PFSK-1 (cell line): ENCODE data around the gene PPIL3.

Source experiments
- FOXP2 ChIP-seq: optimal IDR thresholded peaks from 2 replicates; pipeline ENCODE3; 2011; ENCODE audit warnings: borderline replicate concordance, control low read depth, inconsistent platforms; ENCODE audit not compliant: insufficient read depth; ENCODE audit errors: extremely low read length, extremely low read depth
- POLR2AphosphoS5 ChIP-seq: IDR thresholded peaks from 2 replicates; pipeline ENCODE4 v1.6.1; 2012; ENCODE audit warnings: low read depth, mild to moderate bottlenecking, control low read depth, low read length, moderate library complexity
- SIN3A ChIP-seq: IDR thresholded peaks from 2 replicates; pipeline ENCODE4 v1.6.1; 2012; ENCODE audit warnings: mild to moderate bottlenecking, low read length, moderate library complexity, borderline replicate concordance; ENCODE audit not compliant: insufficient read depth
- TAF1 ChIP-seq: IDR thresholded peaks from 2 replicates; pipeline ENCODE4 v1.6.1; 2012; ENCODE audit warnings: low read length, control low read depth, borderline replicate concordance; ENCODE audit not compliant: insufficient read depth
- TF ChIP-seq, protein P1 (sequence below), 2 experiments: IDR thresholded peaks; 2 replicates each; pipeline versions ENCODE4 v1.6.1 to v1.8.0; 2011 to 2012; ENCODE audit warnings: low read depth in 2 of 2, low read length in 2 of 2, control low read depth in 1 of 2, inconsistent platforms in 1 of 2, mild to moderate bottlenecking in 1 of 2, moderate library complexity in 1 of 2; ENCODE audit not compliant: insufficient read depth in 1 of 2

PPIL3 gene

DNA sequence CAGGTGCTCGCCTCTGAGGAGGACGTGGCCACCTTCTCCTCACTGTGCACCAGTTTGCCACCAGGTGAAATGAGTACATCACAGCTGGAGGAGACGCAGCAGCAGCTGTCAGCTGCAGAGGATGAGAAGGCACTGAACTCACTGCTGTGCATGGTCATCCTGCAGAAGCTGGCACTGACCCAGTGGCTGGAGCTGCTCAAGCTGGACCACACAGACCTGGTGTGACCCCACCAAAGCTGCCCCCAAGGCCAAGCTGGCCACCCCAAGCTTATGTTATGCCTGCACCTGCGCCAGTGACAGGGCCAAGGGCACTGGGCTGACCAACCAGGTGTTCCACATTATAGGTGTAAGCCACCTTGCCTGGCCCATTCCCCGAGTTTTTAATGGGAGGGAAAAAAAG lies 43.7 kb downstream of the PPIL3 start:
- no peak for TF ChIP-seq FOXP2
- TF ChIP-seq, protein P1, sequence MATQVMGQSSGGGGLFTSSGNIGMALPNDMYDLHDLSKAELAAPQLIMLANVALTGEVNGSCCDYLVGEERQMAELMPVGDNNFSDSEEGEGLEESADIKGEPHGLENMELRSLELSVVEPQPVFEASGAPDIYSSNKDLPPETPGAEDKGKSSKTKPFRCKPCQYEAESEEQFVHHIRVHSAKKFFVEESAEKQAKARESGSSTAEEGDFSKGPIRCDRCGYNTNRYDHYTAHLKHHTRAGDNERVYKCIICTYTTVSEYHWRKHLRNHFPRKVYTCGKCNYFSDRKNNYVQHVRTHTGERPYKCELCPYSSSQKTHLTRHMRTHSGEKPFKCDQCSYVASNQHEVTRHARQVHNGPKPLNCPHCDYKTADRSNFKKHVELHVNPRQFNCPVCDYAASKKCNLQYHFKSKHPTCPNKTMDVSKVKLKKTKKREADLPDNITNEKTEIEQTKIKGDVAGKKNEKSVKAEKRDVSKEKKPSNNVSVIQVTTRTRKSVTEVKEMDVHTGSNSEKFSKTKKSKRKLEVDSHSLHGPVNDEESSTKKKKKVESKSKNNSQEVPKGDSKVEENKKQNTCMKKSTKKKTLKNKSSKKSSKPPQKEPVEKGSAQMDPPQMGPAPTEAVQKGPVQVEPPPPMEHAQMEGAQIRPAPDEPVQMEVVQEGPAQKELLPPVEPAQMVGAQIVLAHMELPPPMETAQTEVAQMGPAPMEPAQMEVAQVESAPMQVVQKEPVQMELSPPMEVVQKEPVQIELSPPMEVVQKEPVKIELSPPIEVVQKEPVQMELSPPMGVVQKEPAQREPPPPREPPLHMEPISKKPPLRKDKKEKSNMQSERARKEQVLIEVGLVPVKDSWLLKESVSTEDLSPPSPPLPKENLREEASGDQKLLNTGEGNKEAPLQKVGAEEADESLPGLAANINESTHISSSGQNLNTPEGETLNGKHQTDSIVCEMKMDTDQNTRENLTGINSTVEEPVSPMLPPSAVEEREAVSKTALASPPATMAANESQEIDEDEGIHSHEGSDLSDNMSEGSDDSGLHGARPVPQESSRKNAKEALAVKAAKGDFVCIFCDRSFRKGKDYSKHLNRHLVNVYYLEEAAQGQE (IDR thresholded peaks at IDR 0.05; ENCODE audit: insufficient read depth in 1 of 2, low read depth in 2 of 2, low read length in 2 of 2), result no peak
- TF ChIP-seq SIN3A, result no peak

GRCh38 chr2:200843993-200844948 lies 44.6 kb downstream of the PPIL3 start:
- TF ChIP-seq TAF1 (no peak), FOXP2 (no peak), SIN3A (no peak), POLR2AphosphoS5 (no peak)
- TF ChIP-seq, protein P1 (IDR thresholded peaks at IDR 0.05; ENCODE audit: insufficient read depth in 1 of 2, low read depth in 2 of 2, low read length in 2 of 2), result no peak

GRCh38 chr2:200839513-200839912 lies 49.4 kb downstream of the PPIL3 start:
- no peak for TF ChIP-seq TAF1
- TF ChIP-seq POLR2AphosphoS5, result no peak
- no peak for TF ChIP-seq FOXP2
- TF ChIP-seq, protein P1 (IDR thresholded peaks at IDR 0.05; ENCODE audit: insufficient read depth in 1 of 2, low read depth in 2 of 2, low read length in 2 of 2), result no peak
- no peak for TF ChIP-seq SIN3A

DNA sequence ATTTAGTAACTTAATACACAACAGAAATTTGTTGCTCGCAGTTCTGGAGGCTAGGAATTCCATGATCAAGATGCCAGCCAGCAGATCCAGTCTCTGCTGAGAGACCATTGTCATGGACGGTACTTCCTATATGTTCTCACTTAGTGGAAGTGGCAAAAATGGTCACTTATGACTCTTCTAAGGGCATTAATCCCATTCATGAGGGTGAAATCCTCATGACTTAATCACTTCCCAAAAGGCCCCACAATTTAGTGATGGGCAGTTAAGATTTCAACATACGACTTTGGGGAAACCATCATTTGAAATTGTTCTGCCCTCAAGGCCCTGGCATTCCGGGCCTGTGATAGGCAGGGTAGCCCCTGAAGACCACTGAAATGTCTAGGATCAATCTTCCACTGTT lies 54.2 kb downstream of the PPIL3 start:
- TF ChIP-seq, protein P1 (IDR thresholded peaks at IDR 0.05; ENCODE audit: insufficient read depth in 1 of 2, low read depth in 2 of 2, low read length in 2 of 2), result no peak

GRCh38 chr2:200829258-200829655 lies 59.6 kb downstream of the PPIL3 start:
- TF ChIP-seq TAF1 (no peak), POLR2AphosphoS5 (no peak), SIN3A (no peak), FOXP2 (no peak)
- TF ChIP-seq, protein P1 (IDR thresholded peaks at IDR 0.05; ENCODE audit: insufficient read depth in 1 of 2, low read depth in 2 of 2, low read length in 2 of 2), result no peak
